ENCODE results near the gene CNTN5. TPM values are rescaled to one million over a fixed set of nuclear protein-coding genes. Genes with fewer than 3 reads are reported as not detected.

Gene CNTN5
- total and polyA plus RNA-seq, 10 of the 15 experiments (the other 5 are each of a cell fraction or from before 2014, with no cell fraction given) = 0.01 TPM; not detected in 9

- ChIA-PET SMC1A (ENCODE audit: uncharacterized antibody, unreplicated experiment) (no interaction called here), POLR2A (no interaction called here), RAD21 (ENCODE audit: unreplicated experiment) (no interaction called here), CTCF (no interaction called here)
- H4K20me1 ChIP-seq (ENCODE audit: control insufficient read depth, insufficient read depth) = no peaks in the 10 kb centered on the region
- intact Hi-C loops (cut with micrococcal nuclease; ENCODE audit: unreplicated experiment) = no loop called here
- H3K4me1 ChIP-seq (ENCODE audit: control insufficient read depth, insufficient read depth, low read length) = no peaks in the 10 kb centered on the region
- H3K4me3 ChIP-seq = no peak overlapping the region
- no peaks in the 10 kb centered on the region for H3K36me3 ChIP-seq (ENCODE audit: control insufficient read depth in 2 of 2, insufficient read depth in 2 of 2, low read length in 1 of 2)
- H2AFZ ChIP-seq (ENCODE audit: control insufficient read depth, low read depth, low read length) = no peak overlapping the region
- H3K4me2 ChIP-seq (ENCODE audit: control insufficient read depth, insufficient read depth) = no peak overlapping the region
- no peaks in the 10 kb centered on the region for H3K79me2 ChIP-seq (ENCODE audit: control insufficient read depth, insufficient read depth, low read length)
- no peaks in the 10 kb centered on the region for H3K27me3 ChIP-seq (replicated peaks in 1 of 2; ENCODE audit: control insufficient read depth in 2 of 2, insufficient read depth in 2 of 2, low read length in 1 of 2)
- FAIRE-seq = no peak
- no peak for DNase-seq (ENCODE audit: low read depth, low spot score)
- H3K9me3 ChIP-seq (replicated peaks; ENCODE audit: control insufficient read depth, insufficient read depth, low read length) = no peaks in the 10 kb centered on the region
- in situ Hi-C loops (cut with MboI) = no loop called here
- H3K9ac ChIP-seq (ENCODE audit: control insufficient read depth, insufficient read depth, low read length) = no peak overlapping the region
- WGBS (ENCODE audit: insufficient coverage, insufficient replicate concordance, low lambda C conversion rate, missing lambda C conversion rate) = 2% methylated on average over 3 of the region's 3 CpGs
- BruUV-seq (replicated peaks) = no TSS peak
- ATAC-seq = no peak
- TF ChIP-seq CTCF (IDR thresholded peaks at IDR 0.05 in 2 of 3, conservative IDR thresholded peaks at IDR 0.05 in 1 of 3; ENCODE audit: control insufficient read depth in 2 of 3, extremely low read depth in 1 of 3, insufficient read depth in 1 of 3, low read depth in 3 of 3, low read length in 3 of 3) = peak in 2 of 3 experiments; percentile 5 to 16; a peak in 1 of 6 replicates
- TF ChIP-seq ZSCAN29 (IDR thresholded peaks at IDR 0.05) = no peak
- TF ChIP-seq CBX3 (IDR thresholded peaks at IDR 0.05; ENCODE audit: borderline replicate concordance, low read depth) = no peak
- no peak for TF ChIP-seq HSF1 (IDR thresholded peaks at IDR 0.05; ENCODE audit: low read depth, low read length)
- no peak for TF ChIP-seq SPI1 (IDR thresholded peaks at IDR 0.05; ENCODE audit: borderline replicate concordance, insufficient read depth, low read depth, low read length)
- no peak for TF ChIP-seq ATF7 (IDR thresholded peaks at IDR 0.05; ENCODE audit: low read depth)
- H3K27ac ChIP-seq (ENCODE audit: control insufficient read depth, insufficient read depth) = no peak overlapping the region
Observed at GRCh38 chr11:100010393-100010792, 989.6 kb downstream of the CNTN5 start.
